Measurements from ENCODE around the gene CDC14B.

CDC14B gene

DNA sequence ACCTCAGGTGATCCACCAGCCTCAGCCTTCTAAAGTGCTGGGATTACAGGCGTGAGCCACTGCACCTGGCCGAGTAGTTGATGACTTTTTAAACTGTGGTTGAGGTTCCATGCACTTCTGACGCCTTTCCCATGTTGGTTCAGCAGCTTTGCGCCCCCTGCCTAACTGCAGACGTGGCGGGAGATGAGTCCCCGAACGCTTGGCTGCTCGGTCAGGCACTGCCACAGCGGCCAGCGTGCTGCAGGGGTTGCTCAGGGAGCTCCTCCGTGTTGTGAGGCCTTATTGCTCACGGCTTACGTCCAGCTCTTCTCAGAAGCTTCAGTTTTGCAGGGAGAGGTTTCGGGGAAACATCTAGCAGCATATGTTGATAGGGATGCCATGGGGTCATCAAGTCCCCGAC is 134.4 kb downstream of the CDC14B start:
- no peak for DNase-seq (ENCODE audit: low read depth in 3 of 3)

DNA sequence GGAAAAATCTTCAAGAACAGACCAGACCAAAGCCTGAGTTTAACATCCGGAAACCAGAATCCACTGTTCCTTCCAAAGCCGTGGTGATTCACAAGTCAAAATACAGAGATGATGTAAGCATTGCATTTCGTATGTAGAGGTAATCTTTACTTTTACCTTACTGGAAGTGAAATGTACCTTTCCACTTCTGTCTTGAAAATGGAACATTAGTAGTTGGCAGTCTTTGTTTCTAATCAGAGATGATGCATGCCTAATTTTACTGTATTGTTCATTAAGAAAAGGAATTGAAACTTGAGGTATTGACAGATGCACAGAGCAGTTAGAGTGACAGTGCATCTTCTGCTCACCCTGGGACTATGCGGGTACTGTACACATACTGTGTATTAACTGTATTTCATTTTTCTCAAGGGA is 135.1 kb downstream of the CDC14B start:
- DNase-seq (ENCODE audit: low read depth in 3 of 3), result no peak

DNA sequence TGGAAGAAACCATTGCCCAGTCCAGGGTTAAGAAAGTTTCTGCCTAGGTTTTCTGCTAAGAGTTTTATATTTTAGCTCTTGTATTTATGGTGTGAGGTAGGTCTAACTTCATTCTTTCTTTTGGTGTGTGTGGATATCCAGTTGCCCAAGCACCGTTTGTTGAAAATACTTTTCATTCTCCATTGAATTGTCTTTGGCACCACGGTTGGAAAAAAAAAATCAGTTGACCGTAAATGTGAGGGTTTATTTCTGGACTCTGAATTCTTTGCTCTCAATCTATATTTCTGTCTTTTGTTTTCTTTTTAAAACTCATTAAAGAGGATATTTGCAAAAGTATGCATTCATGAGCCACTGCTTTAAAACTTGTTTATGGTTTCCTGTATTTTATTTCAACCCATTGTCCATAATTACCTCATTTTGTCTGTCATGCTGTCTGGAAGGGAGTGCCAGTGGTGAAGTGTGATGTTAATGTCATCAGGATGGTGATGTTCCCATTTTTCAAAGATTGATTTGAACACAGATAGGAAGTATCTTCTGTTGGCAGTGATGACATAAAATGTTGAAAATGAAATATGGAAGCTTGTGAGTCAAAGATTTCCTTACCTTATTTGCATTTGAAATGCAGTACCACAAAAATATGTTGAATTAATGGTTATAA is 135.8 kb downstream of the CDC14B start:
- DNase-seq (ENCODE audit: low read depth in 3 of 3), result no peak

DNA sequence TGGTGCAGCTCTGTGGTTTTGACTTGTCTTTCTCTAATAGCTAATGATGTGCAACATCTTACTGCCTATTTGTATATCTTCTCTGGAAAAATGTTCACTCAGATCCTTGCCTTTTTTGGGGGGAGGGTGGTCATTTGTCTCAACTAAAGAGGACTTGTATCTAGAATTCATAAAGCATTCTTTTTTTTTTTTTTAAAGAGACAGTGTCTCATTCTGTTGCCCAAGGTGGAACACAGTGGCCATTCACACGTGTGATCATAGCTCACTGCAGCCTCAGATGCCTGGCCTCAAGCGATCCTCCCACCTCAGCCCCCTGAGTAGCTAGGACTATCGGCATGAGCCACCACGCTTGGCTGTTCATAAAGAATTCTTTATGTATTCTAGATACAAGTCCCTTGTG is 136.4 kb downstream of the CDC14B start:
- no peak for DNase-seq (ENCODE audit: low read depth in 3 of 3)

DNA sequence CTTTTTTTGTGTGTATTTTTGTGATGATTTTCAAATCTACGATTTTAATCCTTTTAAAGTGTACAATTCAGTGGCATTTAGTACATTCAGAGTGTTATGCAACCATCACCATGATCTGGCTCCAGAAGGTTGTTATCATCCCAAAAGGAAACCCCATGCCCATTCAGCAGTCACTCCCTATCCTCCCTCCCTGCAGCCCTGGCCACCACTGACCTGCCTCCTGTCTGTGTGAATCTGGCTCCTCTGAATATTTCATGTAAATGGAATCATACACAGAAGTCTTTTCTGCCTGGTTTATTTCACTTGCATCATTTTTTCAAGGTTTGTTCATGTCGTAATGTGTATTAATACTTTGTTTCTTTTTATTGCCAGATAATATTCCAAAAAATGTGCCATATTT is 137.2 kb downstream of the CDC14B start:
- no peak for DNase-seq (ENCODE audit: low read depth in 3 of 3)

DNA sequence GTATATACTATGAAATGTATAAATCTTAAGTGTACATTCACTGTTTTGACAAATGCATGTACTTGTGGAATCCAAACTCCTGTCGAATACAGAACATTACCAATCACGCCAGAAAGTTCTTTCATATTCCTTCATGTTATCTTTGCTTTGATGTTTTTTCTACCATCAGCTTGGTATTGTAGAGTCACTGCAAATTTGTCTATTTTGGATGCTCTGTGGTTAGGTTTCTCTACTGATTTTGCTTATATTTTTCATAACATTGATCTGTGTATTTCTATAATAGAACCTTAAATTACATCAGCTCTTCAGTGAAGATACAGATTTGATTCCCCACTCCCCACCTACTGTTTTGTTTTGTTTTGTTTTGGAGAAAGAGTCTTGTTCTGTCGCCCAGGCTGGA is 138.9 kb downstream of the CDC14B start:
- no peak for DNase-seq (ENCODE audit: low read depth in 3 of 3)

DNA sequence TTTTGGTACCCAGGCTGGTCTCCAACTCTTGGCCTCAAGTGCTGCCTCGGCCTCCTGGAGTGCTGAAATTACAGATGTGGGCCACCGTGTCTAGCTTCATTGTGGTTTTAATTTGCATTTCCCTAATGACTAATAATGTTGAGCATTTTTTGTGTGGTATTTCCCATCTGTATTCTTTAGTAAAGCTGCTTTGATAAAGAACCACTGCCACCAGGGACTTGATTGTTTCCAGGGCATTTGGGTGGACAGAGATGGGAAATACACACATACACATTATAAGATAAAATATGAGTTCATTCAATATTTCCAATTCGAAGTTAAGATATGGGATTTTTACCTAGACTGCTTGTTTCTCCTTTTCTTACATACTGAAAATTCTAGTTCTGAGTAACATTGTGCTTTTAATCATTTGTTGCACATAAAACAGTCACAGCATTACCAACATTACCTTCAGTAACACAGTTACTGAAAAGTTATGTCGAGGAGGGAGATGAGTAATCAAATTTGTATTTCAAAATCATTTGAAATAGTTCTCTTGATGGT is 140.7 kb downstream of the CDC14B start:
- peak in 1 of 3 experiments; percentile 18 for DNase-seq (ENCODE audit: low read depth in 3 of 3)

DNA sequence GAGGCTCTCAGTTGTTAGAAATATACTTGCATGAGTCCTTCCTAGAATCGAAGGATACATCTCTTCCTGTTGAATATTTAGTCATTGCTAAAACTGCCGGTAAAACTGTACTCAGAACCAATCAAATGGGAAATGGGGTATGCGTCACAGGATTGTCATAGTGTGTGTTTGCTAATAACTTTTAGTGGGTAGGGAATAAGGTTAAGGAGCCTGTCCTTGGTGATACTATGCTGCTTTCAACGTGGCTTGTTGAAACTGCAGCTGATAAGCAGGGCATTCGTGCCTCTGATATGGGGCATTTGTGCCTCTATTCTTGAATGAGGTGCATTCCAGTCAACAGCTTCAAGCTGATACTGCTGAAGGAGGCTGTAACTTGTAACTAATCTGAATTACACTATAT is 143.1 kb downstream of the CDC14B start:
- no peak for DNase-seq (ENCODE audit: low read depth in 3 of 3)

DNA sequence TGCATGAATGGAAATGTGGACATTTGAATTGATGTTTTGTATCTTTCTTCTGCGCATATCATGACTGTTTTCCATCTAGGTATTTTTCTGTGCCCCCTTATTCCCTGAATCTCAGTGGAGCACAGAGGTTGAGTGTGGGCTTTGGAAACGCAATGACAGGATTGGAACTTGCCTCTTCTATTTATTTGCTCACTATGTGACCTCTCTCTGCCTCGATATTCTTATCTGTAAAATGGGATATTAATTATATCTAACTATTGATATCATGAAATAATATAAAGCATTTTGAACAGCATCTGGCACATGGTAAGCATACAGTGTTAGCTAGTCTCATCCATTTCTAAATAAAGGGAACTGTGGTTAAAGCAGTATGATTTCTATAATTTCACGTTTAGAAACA is 143.6 kb downstream of the CDC14B start:
- no peak for DNase-seq (ENCODE audit: low read depth in 3 of 3)

DNA sequence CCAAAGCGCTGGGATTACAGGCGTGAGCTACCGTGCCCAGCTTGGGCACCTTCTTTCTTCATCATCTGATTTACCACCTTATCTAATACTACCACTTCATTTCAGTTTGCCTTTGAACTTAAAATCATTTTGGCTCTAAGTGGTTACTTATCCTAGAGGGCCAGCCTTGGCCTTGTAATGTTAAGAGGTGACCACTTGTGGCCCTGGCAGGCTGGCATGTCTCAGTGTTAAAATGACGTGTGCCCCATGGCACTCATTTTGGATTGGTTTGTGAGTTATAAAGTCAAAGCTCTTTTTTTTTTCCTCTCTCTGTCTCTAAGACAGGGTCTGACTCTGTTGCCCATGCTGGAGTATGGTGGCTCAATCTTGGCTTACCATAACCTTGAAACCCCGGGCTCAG is 151.9 kb downstream of the CDC14B start:
- DNase-seq (ENCODE audit: low read depth in 3 of 3), result no peak

DNA sequence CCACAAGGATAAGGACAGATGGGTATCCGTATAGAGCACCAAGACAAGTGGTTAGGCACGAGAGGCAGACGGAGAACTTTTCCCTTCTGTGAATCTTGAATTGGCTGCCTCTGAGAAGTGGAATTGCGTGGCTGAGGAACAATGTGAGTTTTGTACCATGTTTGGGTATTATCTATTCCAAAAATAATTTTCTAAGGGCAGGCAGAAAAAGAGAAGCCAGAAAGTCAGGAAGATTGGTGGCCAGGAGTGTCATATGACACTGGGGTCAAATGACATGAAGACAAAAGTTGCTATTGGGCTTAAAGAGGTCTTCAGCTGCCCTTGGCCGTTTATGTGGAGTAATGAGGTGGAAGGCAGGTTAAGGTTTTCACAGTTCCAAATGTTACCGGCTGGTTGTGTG is 155.2 kb downstream of the CDC14B start:
- no peak for DNase-seq (ENCODE audit: low read depth in 3 of 3)

DNA sequence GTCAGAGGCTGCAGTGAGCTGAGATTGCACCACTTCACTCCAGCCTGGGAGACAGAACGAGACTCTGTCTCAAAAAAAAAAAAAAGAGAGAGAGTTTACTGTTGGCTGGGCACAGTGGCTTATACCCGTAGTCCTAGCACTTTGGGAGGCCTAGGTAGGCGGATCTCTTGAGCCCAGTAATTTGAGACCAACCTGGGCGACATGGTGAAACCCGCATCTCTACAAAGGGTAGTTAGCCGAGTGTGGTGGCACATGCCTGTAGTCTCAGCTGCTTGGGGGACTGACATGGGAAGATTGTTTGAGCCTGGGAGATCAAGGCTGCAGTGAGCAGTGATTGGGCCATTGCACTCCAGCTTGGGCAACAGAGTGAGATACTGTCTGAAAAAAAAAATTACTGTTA is 157.1 kb downstream of the CDC14B start:
- no peak for DNase-seq (ENCODE audit: low read depth in 3 of 3)

DNA sequence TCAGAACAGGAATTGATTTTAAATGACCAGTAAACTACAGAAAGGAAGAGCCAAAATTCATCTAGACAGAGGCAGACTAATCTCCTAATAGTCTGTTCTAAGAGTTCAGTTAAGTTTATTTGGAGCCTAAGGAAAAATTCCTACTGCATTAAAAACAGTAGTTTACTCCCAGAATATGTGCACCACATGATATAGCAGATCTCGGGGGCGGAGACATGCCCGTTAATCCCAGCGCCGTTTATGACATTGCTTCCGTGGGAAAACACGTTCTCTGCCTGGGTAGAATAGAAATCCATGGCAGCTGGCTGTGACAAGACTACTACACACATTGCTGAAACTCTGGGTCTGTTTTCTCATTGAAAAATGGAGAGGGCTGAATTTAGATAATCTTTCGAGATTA is 158.3 kb downstream of the CDC14B start:
- DNase-seq (ENCODE audit: low read depth in 3 of 3), result no peak

DNA sequence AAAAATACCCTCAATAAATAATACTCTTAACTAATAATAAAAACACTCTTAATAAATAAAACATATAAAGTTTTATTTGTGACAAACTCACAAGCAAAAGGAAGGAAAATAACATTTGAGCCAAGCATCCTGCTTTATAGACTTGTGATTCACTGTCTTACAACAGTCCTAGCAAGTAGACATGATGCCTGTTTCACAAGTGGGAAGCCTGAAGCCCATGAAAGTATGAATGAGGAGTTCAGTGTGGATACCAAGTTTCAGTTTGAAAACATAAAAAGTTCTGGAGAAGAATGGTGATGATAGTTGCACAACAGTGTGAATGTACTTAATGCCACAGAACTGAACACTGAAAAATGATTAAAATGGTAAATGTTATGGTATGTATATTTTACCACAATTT is 158.8 kb downstream of the CDC14B start:
- DNase-seq (ENCODE audit: low read depth in 3 of 3), result no peak

DNA sequence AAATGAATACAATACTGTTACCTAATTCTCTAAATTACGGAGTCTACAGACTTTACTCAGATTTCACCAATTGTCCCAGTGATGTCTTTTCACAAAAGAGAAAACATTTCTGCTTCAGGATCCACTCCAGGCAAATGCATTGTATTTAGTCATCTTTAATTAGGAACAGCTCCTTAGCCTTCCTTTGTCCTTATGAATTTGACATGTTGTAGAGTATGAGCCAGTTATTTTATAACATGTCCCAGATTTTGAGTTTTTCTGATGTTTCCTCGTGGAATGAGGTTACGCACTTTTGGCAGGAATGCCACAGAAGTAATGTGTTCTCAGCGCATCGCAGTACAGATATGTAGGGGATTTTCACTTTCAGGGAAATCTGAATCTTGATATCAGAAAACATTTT is 159.2 kb downstream of the CDC14B start:
- DNase-seq (ENCODE audit: low read depth in 3 of 3), result no peak

DNA sequence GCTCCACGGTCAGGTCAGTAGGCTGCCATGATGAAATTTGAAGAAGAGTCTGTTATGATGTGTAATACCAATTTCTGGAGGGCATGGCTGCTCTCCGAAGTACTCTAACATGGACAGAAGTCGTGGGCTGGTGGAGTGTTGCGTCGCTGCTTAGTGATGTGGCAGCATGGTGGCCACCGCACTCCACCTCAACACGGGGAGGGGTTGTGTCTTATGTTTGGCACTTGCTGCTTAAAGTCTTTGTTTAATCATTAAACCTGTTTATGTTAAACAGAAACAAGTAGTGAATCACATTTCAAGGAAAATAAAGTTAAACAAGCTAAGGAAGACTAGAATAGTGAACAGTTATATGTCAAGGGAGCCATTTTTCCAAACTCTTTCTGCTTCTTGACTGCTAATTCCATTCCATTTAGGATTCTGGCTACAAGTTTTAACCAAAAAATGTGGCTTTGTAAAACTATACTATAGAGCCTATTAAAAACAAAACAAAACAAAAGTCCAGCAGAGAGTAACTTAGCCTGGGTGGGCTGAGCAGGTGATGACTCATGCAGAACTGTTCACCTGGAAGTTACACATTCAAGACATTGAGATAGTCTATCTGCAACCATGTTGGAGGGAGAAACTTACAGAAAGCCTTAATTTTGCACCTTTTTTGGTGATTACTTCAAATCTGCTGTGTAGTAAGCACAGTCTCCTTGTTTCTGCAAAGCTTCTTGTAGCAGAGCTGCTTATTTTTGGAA is 160.2 kb downstream of the CDC14B start:
- DNase-seq (ENCODE audit: low read depth in 3 of 3), result no peak

DNA sequence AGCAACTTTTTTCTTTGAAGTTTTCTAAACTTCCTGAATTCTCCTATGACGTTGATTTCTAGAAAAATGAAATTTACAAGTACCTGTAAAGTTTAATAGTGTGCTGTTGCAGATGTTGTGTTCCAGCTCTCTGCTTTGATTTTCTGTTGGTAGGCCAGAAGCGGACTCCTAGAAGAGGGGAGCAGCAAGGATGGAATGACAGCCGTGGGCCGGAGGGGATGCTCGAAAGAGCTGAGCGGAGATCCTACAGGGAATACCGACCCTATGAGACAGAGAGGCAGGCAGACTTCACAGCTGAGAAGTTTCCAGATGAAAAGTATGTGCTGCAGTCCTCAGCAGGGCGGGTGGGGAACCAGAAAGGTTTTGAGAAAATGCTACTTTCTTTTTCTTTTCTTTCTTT is 161.4 kb downstream of the CDC14B start:
- no peak for DNase-seq (ENCODE audit: low read depth in 3 of 3)

DNA sequence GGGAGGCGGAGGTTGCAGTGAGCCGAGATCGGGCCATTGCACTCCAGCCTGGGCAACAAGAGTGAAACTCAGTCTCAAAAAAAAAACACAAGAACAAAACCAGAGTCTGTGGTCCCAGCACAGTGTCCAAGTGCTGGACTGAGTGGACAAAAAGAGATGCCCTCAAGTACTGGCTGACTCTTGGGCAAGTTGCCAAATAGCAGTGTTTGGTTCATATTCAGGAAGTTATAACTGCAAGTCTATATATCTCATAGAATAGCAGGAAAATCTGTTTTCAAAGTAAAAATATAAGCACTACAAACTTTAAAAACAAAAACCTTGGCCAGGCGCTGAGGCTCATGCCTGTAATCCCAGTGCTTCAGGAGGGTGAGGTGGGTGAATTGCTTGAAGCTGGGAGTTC is 162.4 kb downstream of the CDC14B start:
- DNase-seq (ENCODE audit: low read depth in 3 of 3), result no peak

DNA sequence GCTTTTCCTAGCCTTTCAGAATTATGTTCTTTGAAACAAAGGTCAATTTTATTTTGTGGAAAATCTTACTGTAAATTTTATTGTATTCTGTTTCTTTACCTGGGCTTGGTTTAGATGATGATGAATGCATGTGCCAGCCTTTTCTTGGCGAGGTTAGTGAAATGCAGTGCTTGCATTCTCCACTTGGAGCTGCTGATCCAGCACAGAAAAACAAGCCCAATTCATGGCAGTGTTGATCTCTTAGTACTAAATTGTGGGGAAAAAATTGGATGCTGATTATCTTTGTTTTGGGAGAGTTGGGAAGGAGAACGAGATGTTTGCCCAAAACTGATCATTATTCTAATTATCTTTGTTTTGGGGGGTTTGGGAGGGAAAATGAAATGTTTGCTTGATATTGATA is 166.0 kb downstream of the CDC14B start:
- DNase-seq (ENCODE audit: low read depth in 3 of 3), result no peak

DNA sequence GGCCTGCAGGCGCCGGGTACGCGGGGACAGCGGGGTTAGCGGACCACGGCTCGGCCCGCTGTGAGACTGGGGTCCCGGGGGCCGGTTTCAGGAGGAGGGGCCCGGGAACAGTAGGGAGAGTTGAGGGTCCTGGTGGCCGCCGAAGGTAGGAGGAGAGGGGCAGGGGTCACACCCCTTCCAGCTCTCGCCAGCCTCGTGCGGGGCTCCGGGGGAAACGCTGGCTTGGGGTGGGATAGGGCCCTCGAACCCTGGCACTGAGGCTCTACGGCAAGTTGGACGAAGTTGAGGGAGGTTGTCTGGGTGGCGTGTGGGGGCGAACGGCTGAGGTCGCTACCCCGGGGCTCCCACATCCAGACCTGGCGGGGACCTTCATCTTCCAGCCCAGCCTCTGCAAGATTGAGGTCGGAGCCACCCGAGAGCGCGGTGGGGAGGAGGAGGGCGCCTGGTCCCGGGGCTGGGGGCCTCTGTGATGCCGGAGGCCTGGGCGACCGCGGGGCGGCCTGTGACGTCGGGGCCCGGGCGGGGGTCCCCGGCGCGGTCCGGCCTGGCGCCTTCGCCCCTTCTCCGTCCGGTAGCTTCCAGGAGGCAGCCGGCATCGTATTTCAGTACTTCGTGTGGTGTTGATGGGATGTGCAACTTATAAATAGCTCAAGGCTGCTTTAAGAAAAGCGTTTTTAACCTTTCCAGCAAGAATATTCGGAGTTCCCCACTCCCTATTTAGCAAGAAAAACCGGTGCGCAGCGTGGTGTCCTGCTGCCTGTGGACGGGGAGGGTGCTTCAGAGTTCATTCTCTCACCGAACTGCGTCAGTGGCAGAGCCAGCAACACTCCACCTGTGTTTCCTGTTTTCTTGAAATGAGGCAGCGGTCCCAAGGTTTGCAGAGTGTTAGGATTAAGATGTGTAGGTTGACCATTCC is 168.8 kb downstream of the CDC14B start:
- DNase-seq (ENCODE audit: low read depth in 3 of 3), result peak in 1 of 3 experiments; percentile 29

Data from stimulated activated CD4-positive, alpha-beta T cell treated with anti-CD3 and anti-CD28 coated beads, TNF-alpha, amount 100 ng/mL, for 24 hours (primary cell).